Stimulated activated CD8-positive, alpha-beta memory T cell treated with anti-CD3 and anti-CD28 coated beads, Interleukin-2, amount 100 ng/mL, for 1 hour (primary cell): ENCODE data around the gene OR8G5.
"Not testable (repeated sequence)": the region's sequence is repeated elsewhere in the genome, so short reads cannot be mapped to it uniquely, and the experiment has no call there.

Experiments
- DNase-seq, 2 donors: peaks; one replicate each; pipeline ENCODE4 v3.0.0-alpha.2; 2020; ENCODE audit warnings: low read depth in 2 of 2

OR8G5 gene, protein sequence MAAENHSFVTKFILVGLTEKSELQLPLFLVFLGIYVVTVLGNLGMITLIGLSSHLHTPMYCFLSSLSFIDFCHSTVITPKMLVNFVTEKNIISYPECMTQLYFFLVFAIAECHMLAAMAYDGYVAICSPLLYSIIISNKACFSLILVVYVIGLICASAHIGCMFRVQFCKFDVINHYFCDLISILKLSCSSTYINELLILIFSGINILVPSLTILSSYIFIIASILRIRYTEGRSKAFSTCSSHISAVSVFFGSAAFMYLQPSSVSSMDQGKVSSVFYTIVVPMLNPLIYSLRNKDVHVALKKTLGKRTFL

DNA sequence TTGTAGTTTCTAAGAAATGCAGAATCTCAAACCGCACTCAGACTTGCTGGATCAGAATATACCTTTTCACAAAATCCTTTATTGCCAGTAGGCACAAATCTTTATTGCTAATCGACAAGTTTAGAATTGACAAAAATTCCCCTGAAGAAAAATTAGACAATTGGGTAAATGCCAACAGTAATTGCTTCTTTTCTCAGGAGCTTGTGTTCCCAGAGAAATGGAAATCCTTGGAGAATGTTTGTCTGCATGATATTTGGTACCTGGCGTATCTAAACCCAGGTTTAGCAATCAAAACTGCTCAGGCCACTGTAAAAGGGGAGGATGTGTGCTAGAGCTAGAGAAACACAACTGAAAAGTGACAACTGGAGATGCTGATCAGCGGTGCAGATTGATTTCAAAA, at the start of gene OR8G5:
Gene OR8G5, plus strand, starts transcription at position 301 of the 400 bp plus-strand sequence. CDS start 8,556 bp downstream, outside the sequence.
- DNase-seq = no peak

- no peak for DNase-seq
These were observed 48.9 kb upstream of the OR8G5 start for GRCh38 chr11:124207102-124207792.

DNA sequence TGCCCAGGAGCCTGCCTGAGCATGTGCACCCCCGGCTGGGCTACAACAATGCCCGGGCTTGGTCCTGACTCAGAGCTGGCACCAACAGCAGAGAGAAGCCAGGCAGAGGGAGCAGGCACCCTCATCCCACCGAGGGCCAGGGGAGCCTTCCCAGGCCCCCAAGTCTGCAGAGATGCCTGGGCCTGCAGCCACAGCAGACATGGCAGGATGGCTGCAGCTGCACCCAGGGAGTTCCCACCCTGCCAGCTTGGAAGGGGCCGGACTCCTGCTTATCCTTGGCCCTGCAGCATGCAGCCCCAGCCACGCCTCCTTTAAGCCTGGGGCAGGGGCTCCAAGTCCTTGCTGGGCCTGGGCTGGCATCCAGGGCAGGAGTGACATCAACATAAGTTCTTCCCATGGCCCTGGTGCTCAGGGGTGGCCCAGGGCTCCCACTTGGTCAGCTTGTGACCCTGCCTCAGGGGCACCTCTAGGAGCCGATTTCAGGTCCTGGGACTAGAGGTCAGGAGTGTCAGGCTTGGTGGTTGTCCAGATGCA, 46.3 kb upstream of the OR8G5 start:
- DNase-seq = no peak

- DNase-seq = no peak
These were observed 45.8 kb upstream of the OR8G5 start for GRCh38 chr11:124210421-124210820.

DNA sequence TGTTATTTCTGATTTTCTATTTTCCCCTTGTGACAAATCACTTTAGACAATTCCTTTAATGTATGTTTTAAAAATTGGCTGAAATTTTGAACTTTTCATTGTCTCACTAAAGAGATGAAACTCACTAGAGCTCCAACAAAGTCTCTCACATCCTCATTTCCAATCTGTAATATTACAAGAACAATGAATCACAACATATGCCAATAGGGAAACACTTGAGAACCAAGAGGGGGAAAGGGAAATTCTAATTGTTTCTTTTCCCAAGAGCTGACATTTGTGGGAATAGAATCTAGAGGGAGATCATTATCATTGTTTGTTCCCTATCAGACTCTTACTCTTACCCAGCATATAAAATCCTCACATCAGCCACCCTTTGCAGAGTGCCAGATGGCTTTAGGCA, 44.9 kb upstream of the OR8G5 start:
- DNase-seq = no peak

DNA sequence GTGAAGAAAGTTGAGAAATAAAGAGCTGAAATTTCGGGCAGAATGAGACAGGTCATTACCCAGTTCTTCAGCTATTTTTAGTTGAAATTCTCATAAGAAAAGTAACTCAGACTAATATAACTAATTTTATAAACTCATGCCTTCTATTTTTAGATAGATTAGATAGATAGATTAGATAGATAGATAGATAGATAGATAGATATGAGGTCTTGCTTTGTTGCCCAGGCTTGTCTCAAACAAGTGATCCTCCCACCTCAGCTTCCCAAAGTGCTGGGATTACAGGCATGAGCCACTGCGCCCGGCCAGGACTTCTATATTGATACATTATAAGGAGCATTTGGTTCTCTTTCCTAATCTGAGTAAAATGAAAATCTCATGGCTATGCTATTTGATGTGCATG, 42.1 kb upstream of the OR8G5 start:
- no peak for DNase-seq

DNA sequence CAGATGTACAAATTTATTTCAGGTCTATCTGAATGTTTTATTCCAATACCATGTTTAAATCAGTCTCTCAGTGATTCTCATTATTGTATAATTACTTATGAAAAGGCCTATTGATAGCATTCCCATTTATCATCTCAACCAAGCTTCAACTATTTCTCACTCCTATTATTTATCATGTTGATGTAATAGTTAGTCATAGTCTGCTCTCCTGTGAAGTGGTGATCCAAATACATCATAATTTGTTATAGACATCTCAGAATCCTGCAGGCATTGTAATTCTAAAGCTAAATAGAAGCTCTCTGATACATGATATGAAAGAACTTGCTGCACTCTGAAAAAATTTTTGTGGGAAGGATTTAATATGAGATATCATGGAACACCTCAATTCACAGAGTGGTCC, 37.0 kb upstream of the OR8G5 start:
- no peak for DNase-seq

DNA sequence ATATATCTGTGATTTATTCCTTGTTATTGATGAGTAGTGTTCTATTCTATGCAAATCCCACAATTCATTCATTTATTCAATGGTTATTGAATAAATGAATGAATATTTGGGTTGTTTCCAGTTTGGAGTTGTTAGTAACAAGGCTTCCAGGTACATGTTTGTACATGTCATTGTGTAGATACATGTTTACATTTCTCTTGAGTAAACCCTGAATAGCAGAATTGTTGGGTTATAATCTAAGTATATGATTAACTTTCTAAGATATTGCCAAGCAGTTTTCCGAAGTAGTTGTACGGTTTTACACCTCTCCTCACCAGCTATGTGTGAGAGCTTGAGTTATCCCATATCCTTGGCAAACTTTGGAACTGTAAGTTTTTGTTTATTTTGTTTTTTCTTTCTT, 33.8 kb upstream of the OR8G5 start:
- no peak for DNase-seq

- not testable (repeated sequence) for DNase-seq
These were observed 31.4 kb upstream of the OR8G5 start for GRCh38 chr11:124224618-124225423.

DNA sequence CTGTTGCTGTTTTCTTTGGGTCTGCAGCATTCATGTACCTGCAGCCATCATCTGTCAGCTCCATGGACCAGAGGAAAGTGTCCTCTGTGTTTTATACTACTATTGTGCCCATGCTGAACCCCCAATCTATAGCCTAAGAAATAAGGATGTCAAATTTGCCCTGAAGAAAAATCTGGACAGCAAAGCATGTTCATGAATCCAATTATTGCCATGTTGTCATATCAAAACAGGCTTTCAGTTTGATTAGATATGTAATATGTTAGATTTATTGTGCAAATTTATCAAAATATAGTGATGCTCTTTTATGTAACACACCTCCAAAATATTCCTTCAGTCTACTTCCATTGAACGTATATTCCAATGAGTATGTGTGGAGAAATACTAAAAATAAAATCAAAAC, 30.7 kb upstream of the OR8G5 start:
- DNase-seq = no peak

- DNase-seq = no peak
These were observed 22.8 kb upstream of the OR8G5 start for GRCh38 chr11:124233376-124233775.

- DNase-seq = no peak
These were observed 17.7 kb upstream of the OR8G5 start for GRCh38 chr11:124238512-124238911.

- DNase-seq = no peak
These were observed 15.4 kb upstream of the OR8G5 start, which contains the start of gene OR8G1 for GRCh38 chr11:124240621-124241397. Gene OR8G1, plus strand, starts transcription at chr11:124241095. Its CDS starts 8,581 bp downstream, at chr11:124249676.

- not testable (repeated sequence) for DNase-seq
These were observed 6.3 kb upstream of the OR8G5 start for GRCh38 chr11:124249869-124250268.

GRCh38 chr11:124265041-124265440, 8.9 kb downstream of the OR8G5 start:
- not testable (repeated sequence) for DNase-seq

DNA sequence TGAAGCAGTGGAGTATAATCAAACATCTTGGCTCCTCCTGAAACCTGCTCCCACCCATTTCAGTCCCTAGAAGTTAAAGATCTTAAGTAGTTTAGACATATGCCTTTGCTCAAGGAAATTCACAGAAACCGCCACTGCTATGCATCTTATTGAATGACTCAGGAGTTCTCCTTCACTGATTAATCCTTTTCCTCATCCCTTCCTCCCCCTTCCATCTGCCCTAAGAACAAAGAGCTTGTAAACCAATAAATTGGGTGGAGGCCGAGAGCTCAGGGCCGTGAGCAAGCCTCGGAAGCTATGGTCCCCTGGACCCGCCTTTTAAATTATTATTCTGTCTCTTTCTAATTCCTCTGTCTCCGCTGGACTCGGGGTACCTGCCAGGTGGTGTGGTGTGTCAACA, 14.7 kb downstream of the OR8G5 start:
- not testable (repeated sequence) for DNase-seq

DNA sequence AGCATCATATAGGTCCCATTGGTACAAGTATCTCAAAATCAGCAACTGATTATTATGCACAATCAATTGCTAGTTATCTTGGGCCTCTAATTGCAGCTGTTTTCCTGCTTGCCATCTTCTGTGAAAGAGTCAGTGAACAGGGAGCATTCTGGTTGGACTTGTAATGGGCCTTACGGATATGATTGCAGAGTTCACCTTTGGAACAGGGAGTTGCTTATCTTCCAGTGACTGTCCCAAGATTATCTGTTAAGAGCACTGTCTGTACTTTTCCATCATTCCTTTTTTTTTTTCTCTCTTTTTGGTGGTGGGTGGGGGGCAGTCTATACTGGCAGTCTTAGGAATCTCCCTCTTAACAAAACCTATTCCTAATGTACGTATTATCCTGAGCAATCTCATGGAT, 17.8 kb downstream of the OR8G5 start:
- no peak for DNase-seq

GRCh38 chr11:124276081-124276480, 19.9 kb downstream of the OR8G5 start:
- no peak for DNase-seq

GRCh38 chr11:124277207-124277606, 21.0 kb downstream of the OR8G5 start:
- no peak for DNase-seq

DNA sequence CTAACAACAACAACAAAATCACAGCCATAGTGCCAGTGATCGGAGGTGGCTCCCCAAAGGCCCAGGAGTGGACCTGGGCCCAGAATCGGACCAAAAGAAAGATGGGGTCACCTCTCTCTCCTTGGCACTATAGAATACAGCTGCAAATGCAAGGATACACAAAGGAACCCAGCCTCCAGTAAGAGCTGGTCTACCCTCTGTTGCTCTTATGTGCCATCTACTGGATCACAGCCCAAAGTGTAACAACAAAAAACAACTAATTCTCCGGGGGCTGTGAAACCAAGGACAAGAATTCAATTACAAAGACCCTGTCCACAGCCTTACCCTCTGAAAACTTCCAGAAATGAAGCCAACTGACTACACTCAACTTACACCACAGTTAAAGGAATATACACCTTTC, 21.6 kb downstream of the OR8G5 start:
- no peak for DNase-seq

GRCh38 chr11:124278261-124278660, 22.1 kb downstream of the OR8G5 start:
- DNase-seq = no peak
